Large intestine (tissue), 3 donors: Measurements from ENCODE around the gene ETFBKMT. TPM values are rescaled to one million over a fixed set of nuclear protein-coding genes. Genes with fewer than 3 reads are reported as not detected.
"Not testable (repeated sequence)": the region's sequence is repeated elsewhere in the genome, so short reads cannot be mapped to it uniquely, and the experiment has no call there.

ENCODE experiments used
- DNase-seq, 2 donors: peaks; one replicate each; pipeline versions ENCODE4 v3.0.0 to v3.0.0-alpha.2; 2013
- H3K27ac ChIP-seq: one replicate; pipeline ENCODE4 v1.5.1; 2013; ENCODE audit warnings: low read length
- H3K27me3 ChIP-seq: 2 replicates; pipeline ENCODE4 v1.6.1; 2013; ENCODE audit warnings: low read length; ENCODE audit not compliant: control insufficient read depth, insufficient read depth
- H3K36me3 ChIP-seq: 2 replicates; pipeline ENCODE4 v1.6.1; 2013; ENCODE audit warnings: low read length; ENCODE audit not compliant: control insufficient read depth, insufficient read depth
- H3K4me1 ChIP-seq: one replicate; pipeline ENCODE4 v1.6.1; 2013; ENCODE audit warnings: low read length; ENCODE audit not compliant: control insufficient read depth, insufficient read depth
- H3K4me3 ChIP-seq: one replicate; pipeline ENCODE4 v1.5.1; 2013; ENCODE audit warnings: low read length
- H3K9me3 ChIP-seq: one replicate; pipeline ENCODE4 v1.6.1; 2013; ENCODE audit warnings: mild to moderate bottlenecking, low read depth, low read length, moderate library complexity; ENCODE audit not compliant: control insufficient read depth
- WGBS: methylation state at CpG from one replicate; pipeline ENCODE4 v1.1.5; 2013; ENCODE audit warnings: low lambda C conversion rate; ENCODE audit not compliant: insufficient coverage; 5-methylcytosine and 5-hydroxymethylcytosine counted together
- polyA plus RNA-seq: library from polyadenylated mRNA; unstranded; fragments of 120-200 nt; gene quantifications from one replicate; pipeline ENCODE4 v1.2.1, GENCODE V29; 2013

ETFBKMT gene
- polyA plus RNA-seq, 1 donor = 4.1 TPM

- Histone ChIP-seq H3K27ac (no peak overlapping the region), H3K4me3 (no peak overlapping the region), H3K36me3 (no peaks in the 10 kb centered on the region), H3K9me3 (peaks cover 9% of the 10 kb centered on the region), H3K27me3 (no peaks in the 10 kb centered on the region), H3K4me1 (peaks cover 15% of the 10 kb centered on the region)
- DNase-seq = no peak
- WGBS = no CpG with 5 or more reads among the region's 4 CpGs
Measured at GRCh38 chr12:31655208-31655607, 4.3 kb upstream of the ETFBKMT start.

GRCh38 chr12:31655792-31656191 lies 3.7 kb upstream of the ETFBKMT start:
- WGBS = no CpG with 5 or more reads among the region's 1 CpG
- peaks cover 9% of the 10 kb centered on the region for H3K4me1 ChIP-seq
- H3K4me3 ChIP-seq = no peak overlapping the region
- peaks cover 9% of the 10 kb centered on the region for H3K9me3 ChIP-seq
- no peak for DNase-seq
- no peaks in the 10 kb centered on the region for H3K27me3 ChIP-seq
- no peaks in the 10 kb centered on the region for H3K36me3 ChIP-seq
- no peak overlapping the region for H3K27ac ChIP-seq

DNA sequence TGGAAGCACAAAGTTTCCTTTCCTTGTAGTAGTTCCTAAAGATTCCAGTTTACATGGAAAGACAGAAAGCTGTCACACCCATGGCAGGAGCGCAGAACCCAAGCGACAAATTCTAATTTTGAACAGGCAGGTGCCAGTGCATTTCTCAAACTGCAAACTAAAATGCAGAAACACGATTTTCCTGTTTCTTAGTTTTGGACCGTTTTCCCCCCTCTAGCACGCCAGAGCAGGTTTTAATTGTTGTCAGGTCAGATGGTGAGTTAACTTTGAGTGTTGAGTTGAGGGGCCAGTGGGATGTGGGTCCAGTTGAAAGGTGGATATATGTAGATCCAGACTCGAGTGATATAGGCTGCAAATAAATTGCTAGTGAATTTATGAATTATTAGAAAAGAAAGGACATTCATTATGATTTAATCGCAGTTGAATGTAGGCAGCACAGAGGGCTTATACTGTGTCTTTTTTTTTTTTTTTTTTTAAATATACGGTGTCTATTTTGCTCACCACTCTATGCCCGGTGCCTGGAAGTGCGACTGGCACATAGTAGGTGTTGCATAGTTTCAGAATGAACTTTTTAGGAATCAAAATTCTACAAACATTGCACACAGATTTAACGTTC lies 909 bp upstream of the ETFBKMT start:
- H3K4me1 ChIP-seq = no peaks in the 10 kb centered on the region
- peak overlapping the region; percentile 86 for H3K27ac ChIP-seq
- no peaks in the 10 kb centered on the region for H3K9me3 ChIP-seq
- WGBS = 0% methylated on average over 3 of the region's 11 CpGs
- peak in 1 of 2 donors; percentile 50 for DNase-seq
- H3K4me3 ChIP-seq = peak overlapping the region; percentile 62
- H3K27me3 ChIP-seq = no peaks in the 10 kb centered on the region
- H3K36me3 ChIP-seq = peaks cover 5% of the 10 kb centered on the region

DNA sequence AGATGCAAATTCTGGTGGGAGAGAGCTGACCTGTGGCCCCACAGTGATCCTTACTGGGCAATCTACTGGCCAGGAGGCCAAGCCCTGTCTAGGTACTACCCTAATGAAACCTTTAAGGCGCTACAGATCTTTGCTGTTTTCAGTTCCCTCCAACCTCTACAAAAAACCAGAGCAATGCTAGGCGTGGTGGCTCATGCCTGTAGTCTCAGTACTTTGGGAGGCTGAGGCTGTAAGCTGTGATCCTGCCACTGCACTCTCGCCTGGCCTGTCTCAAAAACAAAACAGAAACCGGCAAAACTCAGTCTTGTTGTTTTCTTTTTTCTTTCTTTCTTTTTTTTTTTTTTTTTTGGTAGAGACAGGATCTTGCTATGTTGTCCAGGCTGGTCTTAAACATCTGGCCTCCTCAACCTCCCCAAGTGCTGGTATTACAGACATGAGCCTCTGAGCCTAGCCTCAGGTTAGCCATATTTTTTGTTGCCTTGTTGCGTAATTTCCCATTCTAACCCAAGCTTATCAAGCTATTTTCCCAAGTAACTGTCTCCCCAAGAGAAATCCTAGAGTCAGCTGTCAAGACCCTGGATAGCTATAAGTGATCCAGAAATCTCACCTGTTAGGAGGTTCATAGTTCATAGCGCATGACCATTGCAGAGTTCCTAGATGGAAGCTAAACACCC lies 2.8 kb downstream of the ETFBKMT start:
- Histone ChIP-seq H3K27me3 (no peaks in the 10 kb centered on the region), H3K4me3 (no peak overlapping the region), H3K4me1 (no peaks in the 10 kb centered on the region), H3K36me3 (peaks cover 5% of the 10 kb centered on the region), H3K27ac (no peak overlapping the region), H3K9me3 (no peaks in the 10 kb centered on the region)
- no CpG with 5 or more reads among the region's 6 CpGs for WGBS
- DNase-seq = no peak

DNA sequence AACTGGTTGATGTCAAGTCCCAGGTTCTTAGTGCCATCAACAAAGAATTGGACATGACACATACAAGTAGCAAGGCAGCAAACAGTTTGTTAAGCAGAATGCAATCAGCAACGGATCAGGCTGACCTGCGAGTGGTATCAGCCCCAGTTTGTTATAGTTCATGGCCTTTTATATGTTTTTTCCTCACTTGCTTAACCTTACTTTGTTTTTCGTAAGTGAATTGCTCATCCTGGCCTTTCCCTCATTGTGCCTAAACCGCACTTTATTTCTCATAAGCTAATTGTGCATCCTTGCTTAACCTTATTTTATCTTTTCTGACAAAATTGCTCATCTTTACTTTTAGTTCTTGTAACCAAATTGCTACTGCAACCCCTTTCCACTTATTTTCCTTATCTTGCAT lies 4.1 kb downstream of the ETFBKMT start:
- Histone ChIP-seq H3K36me3 (peaks cover 5% of the 10 kb centered on the region), H3K4me1 (no peaks in the 10 kb centered on the region), H3K27ac (no peak overlapping the region), H3K9me3 (peaks cover 3% of the 10 kb centered on the region), H3K4me3 (no peak overlapping the region), H3K27me3 (no peaks in the 10 kb centered on the region)
- no peak for DNase-seq
- WGBS = 60% methylated on average over 4 of the region's 4 CpGs

DNA sequence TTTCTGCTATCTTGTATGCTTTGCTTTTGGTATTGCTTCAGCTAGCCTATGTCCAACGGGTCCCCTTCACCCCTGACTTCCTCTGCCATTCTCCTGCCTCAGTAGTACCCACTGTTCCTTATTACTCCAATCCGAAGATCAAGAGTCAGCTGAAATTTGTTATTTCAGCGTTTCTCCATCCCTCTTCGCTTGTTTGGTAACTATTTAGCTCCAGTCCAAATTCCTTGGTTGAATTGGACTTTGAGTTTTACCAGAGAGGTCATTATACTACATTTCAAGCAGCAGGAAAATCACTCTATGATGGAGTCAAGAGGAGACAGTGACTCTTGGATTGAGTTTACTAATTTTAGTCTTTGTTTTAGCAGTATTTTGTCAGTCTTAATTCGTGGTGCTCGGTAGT lies 4.5 kb downstream of the ETFBKMT start:
- H3K27me3 ChIP-seq = no peaks in the 10 kb centered on the region
- WGBS = 73% methylated on average over 3 of the region's 6 CpGs
- peak; percentile 30 to 71 for DNase-seq
- H3K4me1 ChIP-seq = no peaks in the 10 kb centered on the region
- H3K9me3 ChIP-seq = peaks cover 8% of the 10 kb centered on the region
- peaks cover 5% of the 10 kb centered on the region for H3K36me3 ChIP-seq
- no peak overlapping the region for H3K4me3 ChIP-seq
- no peak overlapping the region for H3K27ac ChIP-seq

DNA sequence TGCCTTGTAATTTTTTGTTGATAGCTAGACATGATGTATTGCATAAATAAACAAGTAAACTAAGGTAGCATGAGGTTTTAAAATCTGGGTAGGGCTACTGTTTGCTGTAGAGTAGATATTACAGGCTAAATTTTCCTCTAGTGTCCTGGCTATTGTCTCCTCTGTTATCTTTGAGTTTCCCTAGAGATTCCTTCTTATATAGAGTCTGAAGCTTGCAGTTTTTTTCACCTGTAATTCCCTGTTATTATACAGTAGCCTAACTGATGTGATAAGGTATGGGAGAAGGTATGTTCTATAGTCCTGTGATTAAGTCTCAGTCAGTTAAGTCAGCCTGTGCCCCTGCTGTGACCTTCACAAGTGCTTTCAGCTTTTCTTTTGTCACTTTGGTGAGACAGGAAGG lies 9.5 kb downstream of the ETFBKMT start:
- no peaks in the 10 kb centered on the region for H3K4me1 ChIP-seq
- H3K9me3 ChIP-seq = peaks cover 14% of the 10 kb centered on the region
- DNase-seq = no peak
- H3K36me3 ChIP-seq = peaks cover 7% of the 10 kb centered on the region
- H3K27me3 ChIP-seq = no peaks in the 10 kb centered on the region
- H3K27ac ChIP-seq = no peak overlapping the region
- no peak overlapping the region for H3K4me3 ChIP-seq

DNA sequence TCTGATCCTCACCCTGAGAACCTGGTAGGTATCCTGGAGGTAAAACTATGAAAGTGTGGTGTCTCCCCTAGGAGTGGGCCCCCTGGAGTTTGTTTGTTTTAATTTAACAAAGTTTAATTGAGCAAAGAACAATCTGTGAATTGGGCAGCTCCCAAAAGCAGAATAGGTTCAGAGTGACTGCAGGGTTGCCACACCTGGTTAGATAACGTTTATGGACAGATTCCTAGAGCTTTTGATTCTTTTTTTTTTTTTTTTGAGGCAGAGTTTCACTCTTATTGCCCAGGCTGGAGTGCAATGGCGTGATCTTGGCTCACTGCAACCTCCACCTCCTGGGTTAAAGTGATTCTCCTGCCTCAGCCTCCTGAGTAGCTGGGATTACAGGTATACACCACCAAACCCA lies 10.1 kb downstream of the ETFBKMT start:
- H3K4me3 ChIP-seq, H3K36me3 ChIP-seq, H3K27ac ChIP-seq, DNase-seq, H3K4me1 ChIP-seq, H3K27me3 ChIP-seq: not testable (repeated sequence)
- peaks cover 14% of the 10 kb centered on the region for H3K9me3 ChIP-seq
- WGBS = no CpG with 5 or more reads among the region's 2 CpGs

- no peak for DNase-seq
- Histone ChIP-seq H3K27ac (no peak overlapping the region), H3K4me1 (no peaks in the 10 kb centered on the region), H3K27me3 (no peaks in the 10 kb centered on the region), H3K36me3 (peaks cover 7% of the 10 kb centered on the region), H3K9me3 (peaks cover 14% of the 10 kb centered on the region), H3K4me3 (no peak overlapping the region)
- 83% methylated on average over 1 of the region's 4 CpGs for WGBS
Measured at GRCh38 chr12:31672521-31672920, 13.0 kb downstream of the ETFBKMT start.

- Histone ChIP-seq H3K36me3 (peaks cover 4% of the 10 kb centered on the region), H3K27ac (no peak overlapping the region), H3K9me3 (peaks cover 22% of the 10 kb centered on the region), H3K4me3 (no peak overlapping the region), H3K4me1 (no peaks in the 10 kb centered on the region), H3K27me3 (no peaks in the 10 kb centered on the region)
- WGBS = no CpG with 5 or more reads among the region's 10 CpGs
- peak in 1 of 2 donors; percentile 73 for DNase-seq
Measured at GRCh38 chr12:31682136-31682962, 22.9 kb downstream of the ETFBKMT start.
